HG03025 (cell line): Measurements from ENCODE around the gene CHD5.
"Not testable (repeated sequence)": the region's sequence is repeated elsewhere in the genome, so short reads cannot be mapped to it uniquely, and the experiment has no call there.

ENCODE experiments used
- ATAC-seq: cut with Tn5 transposase; IDR thresholded peaks from one replicate; pipeline ENCODE4 v1.9.1; 2021; ENCODE audit warnings: mild to moderate bottlenecking, moderate library complexity; ENCODE audit not compliant: unreplicated experiment, low FRiP score

The CHD5 gene

DNA sequence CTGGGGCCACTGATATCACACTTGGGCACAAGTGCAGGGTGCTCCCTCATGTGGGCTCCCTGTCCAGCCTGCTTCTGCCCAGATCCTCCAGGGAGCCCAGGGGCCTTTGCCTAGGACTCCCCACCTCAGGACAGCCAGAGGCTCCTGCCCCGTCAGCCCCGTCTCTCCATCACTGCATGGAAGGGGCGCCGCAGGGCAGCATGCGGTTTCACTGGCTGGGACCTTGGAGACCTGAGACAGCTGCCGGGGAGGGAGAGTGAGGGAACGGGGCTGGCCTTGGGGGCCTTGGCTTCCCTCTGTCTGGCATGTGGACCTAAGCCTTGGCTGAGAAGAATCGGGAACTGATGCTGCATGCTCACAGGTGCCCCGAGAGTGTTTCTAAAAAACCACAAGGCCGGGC, 87.9 kb downstream of the CHD5 start:
- ATAC-seq, result no peak

- ATAC-seq, result no peak
Measured at GRCh38 chr1:6091823-6092109, 88.4 kb downstream of the CHD5 start.

DNA sequence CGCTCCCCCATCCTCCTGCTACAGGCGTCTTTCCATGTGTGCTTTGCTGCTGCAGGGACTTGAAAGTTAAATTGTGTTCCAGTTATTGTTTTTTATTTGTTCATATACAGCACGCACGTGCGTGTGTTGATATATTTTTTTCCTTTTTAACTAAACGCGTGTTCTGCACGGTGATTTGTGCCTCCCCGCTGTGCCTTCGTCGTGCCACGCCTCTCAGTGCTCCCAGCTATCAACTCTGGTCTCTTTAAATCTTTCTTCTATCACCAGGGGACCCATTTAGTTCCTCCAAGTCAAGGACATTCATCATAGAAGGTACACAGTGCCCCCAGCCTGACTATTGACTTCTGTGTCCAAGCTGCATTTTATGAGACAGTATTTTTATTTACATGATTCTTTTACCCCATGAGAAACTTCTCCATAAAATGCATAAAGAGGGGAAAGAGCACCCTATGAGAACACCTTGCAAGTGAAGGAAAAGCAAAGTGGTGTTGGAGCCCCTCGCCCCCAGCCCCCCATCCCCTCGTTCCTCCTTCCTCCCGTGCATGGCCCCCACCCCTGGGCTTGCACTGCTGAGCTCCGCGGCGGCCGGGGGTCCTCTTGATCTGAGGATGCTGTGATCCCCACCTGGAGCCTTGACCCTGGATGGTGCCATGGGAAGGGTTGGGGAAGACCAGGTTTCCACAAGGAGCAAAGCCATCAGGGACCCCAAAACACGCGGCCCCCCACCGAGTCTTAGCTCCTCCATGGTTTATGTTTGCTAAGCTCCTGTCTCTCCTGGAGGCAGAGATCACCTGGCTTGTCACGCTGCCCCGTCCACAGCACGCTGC, 88.9 kb downstream of the CHD5 start:
- ATAC-seq, result no peak

- no peak for ATAC-seq
Measured at GRCh38 chr1:6090288-6090687, 89.8 kb downstream of the CHD5 start.

DNA sequence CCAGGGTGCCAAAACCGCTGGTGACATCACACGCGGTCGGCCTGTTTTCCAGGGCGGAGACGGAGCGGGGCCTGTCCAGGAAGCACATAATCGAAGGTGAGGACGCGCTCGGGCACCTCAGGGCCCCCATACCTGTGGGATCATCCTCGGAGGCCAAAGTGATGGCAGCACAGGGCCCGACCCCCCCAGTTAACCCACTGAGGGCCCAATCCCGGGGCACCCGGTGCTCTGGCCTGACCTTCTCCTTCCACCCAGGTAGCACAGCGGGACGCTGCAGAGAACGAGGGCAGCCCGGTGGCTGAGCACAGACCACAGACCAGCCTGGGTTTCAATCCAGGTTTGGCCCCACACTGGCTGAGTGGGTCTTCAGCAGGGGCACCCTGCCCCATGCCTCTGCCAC, 91.2 kb downstream of the CHD5 start:
- no peak for ATAC-seq

DNA sequence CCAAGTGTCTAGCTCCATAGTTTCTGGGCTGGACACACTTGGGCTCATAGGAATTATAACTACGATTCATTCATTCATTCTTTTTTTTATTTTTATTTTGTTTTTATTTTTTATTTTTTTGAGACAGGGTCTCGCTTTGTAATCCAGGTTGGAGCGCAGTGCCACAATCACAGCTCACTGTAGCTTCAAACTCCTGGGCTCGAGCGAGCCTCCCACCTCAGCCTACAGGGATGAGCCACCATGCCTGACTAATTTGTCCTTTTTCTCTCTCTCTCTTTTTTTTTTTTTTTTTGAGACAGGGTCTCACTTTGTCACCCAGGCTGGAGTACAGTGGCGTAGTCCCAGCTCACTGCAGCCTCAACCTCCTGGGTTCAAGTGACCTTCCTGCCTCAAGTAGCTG, 92.2 kb downstream of the CHD5 start:
- no peak for ATAC-seq

GRCh38 chr1:6087377-6087772, 92.7 kb downstream of the CHD5 start:
- ATAC-seq, result no peak

GRCh38 chr1:6086762-6087376, 93.3 kb downstream of the CHD5 start:
- no peak for ATAC-seq

DNA sequence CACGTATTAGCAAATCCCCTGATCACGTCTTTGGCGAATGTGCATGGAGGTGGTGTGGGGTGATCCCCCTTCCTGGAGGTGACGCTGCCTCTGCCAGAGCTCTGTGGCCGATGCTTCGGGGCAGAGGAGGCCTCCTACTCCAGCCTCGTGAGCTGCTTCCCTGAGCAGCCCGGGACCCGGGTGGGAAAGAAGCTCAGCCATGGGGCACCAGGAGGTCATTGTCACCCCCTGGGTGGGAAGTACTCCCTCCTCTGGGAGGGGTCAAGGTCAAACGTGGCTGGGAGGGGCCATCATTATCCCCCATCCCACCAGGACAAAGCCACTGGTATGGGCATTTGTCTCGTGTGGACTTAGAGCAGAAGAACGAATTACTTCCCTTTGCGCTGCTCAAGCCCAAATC, 93.8 kb downstream of the CHD5 start:
- no peak for ATAC-seq

- ATAC-seq, result no peak
Measured at GRCh38 chr1:6085666-6086065, 94.5 kb downstream of the CHD5 start.

- no peak for ATAC-seq
Measured at GRCh38 chr1:6084781-6085495, 95.2 kb downstream of the CHD5 start.

DNA sequence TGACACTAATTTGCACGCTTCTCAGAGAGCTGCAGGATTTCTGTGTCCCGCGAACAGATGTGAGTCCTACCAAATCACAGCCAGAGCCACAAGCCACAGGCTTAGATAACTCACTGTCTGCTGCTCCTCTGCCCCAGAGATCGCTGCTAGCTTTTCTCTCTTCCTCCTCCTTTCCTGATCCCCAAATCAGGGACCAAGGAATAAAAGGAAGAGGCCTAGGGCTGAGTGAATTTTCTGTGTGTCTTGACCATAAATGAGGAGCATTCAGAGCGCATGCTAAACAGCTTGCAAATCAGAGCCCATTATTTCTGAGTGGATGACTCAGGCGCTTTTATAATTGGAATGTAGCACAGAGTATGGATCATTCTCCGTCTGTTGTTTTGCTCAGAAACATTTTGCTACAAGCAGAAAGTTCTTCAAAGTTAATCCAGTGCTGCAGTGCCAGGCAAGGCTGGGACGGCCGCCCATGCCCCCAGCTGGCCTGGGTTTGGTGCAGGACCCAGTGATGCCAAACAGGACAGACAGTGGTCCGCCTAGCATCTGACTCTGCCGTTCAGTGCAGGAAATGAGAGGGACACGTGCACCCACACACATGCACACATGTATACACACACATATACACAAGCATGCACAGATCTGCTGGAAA, 96.2 kb downstream of the CHD5 start:
- ATAC-seq, result no peak

GRCh38 chr1:6083385-6083784, 96.7 kb downstream of the CHD5 start:
- no peak for ATAC-seq

GRCh38 chr1:6082430-6082971, 97.6 kb downstream of the CHD5 start:
- ATAC-seq, result no peak

DNA sequence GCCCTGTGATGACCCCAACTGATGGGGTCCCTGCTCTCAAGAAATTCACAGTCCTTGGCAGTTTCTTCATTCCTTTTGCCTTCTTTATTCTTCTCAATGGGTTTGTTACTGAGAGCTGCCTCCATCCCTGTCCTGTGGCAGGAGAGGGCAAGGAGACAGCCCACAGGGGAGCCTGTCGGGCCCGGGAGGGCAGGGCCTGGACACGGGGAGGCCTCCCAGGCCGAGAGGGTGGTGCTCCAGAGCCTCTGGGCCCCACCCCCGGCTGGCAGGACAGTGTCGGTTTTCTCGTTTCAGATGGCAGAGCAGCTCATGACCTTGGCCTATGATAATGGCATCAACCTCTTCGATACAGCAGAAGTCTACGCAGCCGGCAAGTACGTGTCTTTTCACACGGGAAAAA, 98.2 kb downstream of the CHD5 start:
- ATAC-seq, result no peak

DNA sequence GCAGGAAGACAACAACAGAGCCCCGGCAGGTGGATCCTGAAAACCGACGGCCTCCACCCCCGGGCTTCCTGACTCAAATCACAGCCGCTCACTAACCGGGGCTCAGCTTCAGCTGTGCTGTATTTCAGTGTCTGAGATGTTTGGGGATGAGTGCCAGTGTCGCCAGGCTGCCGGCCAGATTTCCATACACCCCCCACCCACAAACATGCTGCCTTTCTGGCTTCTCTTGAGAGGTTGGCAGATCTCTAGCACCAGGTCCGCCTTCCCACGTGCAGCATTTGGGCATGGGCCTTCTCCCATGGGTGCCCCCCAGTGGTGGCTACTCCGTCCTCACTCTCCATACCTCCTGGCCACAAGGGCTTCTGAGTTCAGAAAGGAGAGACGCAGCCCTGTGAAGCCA, 99.7 kb downstream of the CHD5 start:
- ATAC-seq, result no peak

GRCh38 chr1:6077919-6078318, 102.2 kb downstream of the CHD5 start:
- no peak for ATAC-seq

- no peak for ATAC-seq
Measured at GRCh38 chr1:6077506-6077905, 102.6 kb downstream of the CHD5 start.

- not testable (repeated sequence) for ATAC-seq
Measured at GRCh38 chr1:6077061-6077460, 103.1 kb downstream of the CHD5 start.

- no peak for ATAC-seq
Measured at GRCh38 chr1:6075748-6076147, 104.4 kb downstream of the CHD5 start.
